ENCODE results near the gene PSMA5.

- TF ChIP-seq POLR2AphosphoS5 (IDR thresholded peaks at IDR 0.05) (no peak), CTCF (IDR thresholded peaks at IDR 0.05) (no peak)
Measured at GRCh38 chr1:109393617-109394233, 32.5 kb downstream of the PSMA5 start.

All from suprapubic skin (tissue), 3 donors.